K562 (cell line): ENCODE results near the gene GATA2. TPM values are rescaled to one million over a fixed set of nuclear protein-coding genes. Genes with fewer than 3 reads are reported as not detected.

Experiments used
- ATAC-seq: fragments of 200-7000 bp; cut with Tn5 transposase; 3 replicates; pipeline ENCODE4 v1.9.1; 2020; ENCODE audit warnings: moderate library complexity
- BruUV-seq: library from RNA; stranded (reverse); fragments of 400-500 nt; replicated peaks from 2 replicates; lab custom pipeline; 2021; lab: Mats Ljungman, UMichigan
- CTCF ChIA-PET: fragments of 300-600 bp; formaldehyde crosslinking; extraction: SDS; loops from one replicate; lab custom pipeline; 2021; ENCODE audit warnings: low intra/inter-chr PET ratio; lab: Yijun Ruan, JAX
- POLR2A ChIA-PET: fragments of 300-600, 350-650 bp; sonication (Branson Sonifier 250); formaldehyde crosslinking; extraction: SDS; loops from one replicate; lab custom pipeline; 2021; ENCODE audit warnings: antibody characterized with exemption, inconsistent platforms; lab: Yijun Ruan, JAX
- DNase-seq, 4 experiments: peaks; one replicate each; pipeline versions ENCODE4 v3.0.0 to v3.0.0-alpha.2; 2011 to 2018; ENCODE audit warnings: low spot score in 3 of 4, mixed read lengths in 3 of 4; ENCODE audit errors: extremely low read depth in 1 of 4
- FAIRE-seq: peaks from 2 replicates; lab custom pipeline; 2011; peaks lifted over from hg19 to GRCh38; lab: Jason Lieb, UNC
- H2AFZ ChIP-seq: 2 replicates; pipeline ENCODE4 v1.6.0; 2011; ENCODE audit warnings: low read depth, low read length, control low read depth, inconsistent platforms
- H3K27ac ChIP-seq: fragments of 200-600 bp; 3 replicates; pipeline ENCODE4 v1.8.0; 2011; ENCODE audit warnings: low read depth, mild to moderate bottlenecking, control low read depth, inconsistent platforms, low read length, moderate library complexity, mixed read lengths; ENCODE audit errors: extremely low read depth
- H3K27me3 ChIP-seq, 2 experiments: fragments of 300-600 bp in 1 of 2; 2 replicates in 1 of 2; 3 replicates in 1 of 2; pipeline versions ENCODE4 v1.6.0 to v1.8.0; 2011; ENCODE audit warnings: inconsistent platforms in 2 of 2, low read length in 2 of 2, mild to moderate bottlenecking in 1 of 2, mixed read lengths in 1 of 2, moderate library complexity in 1 of 2; ENCODE audit not compliant: control insufficient read depth in 2 of 2, insufficient read depth in 2 of 2
- H3K36me3 ChIP-seq: fragments of 300-600 bp; 3 replicates; pipeline ENCODE4 v1.8.0; 2011; ENCODE audit warnings: mild to moderate bottlenecking, low read length, inconsistent platforms; ENCODE audit not compliant: control insufficient read depth, insufficient read depth
- H3K4me1 ChIP-seq, 2 experiments: fragments of 200-600 bp in 1 of 2; replicated peaks in 1 of 2; 2 replicates in 1 of 2; 3 replicates in 1 of 2; pipeline versions ENCODE4 v1.5.1 to v1.8.0; 2011; ENCODE audit warnings: inconsistent platforms in 2 of 2, low read length in 2 of 2, mild to moderate bottlenecking in 1 of 2, mixed read lengths in 1 of 2, moderate library complexity in 1 of 2; ENCODE audit not compliant: control insufficient read depth in 2 of 2, insufficient read depth in 2 of 2
- H3K4me2 ChIP-seq: 2 replicates; pipeline ENCODE4 v1.6.1; 2011; ENCODE audit warnings: low read length, control low read depth, inconsistent platforms, mixed read lengths; ENCODE audit not compliant: insufficient read depth
- H3K4me3 ChIP-seq: fragments of 200-600 bp; sonication (generic), shearing (Covaris generic); 2 replicates; pipeline ENCODE4 v1.5.1; 2016; ENCODE audit warnings: control low read depth, inconsistent platforms
- H3K79me2 ChIP-seq: fragments of 200-600 bp; 3 replicates; pipeline ENCODE4 v1.8.0; 2011; ENCODE audit warnings: low read length, inconsistent platforms; ENCODE audit not compliant: control insufficient read depth, insufficient read depth
- H3K9ac ChIP-seq, 2 experiments: 2 replicates each; pipeline versions ENCODE4 v1.6.0 to v1.6.1; 2011; ENCODE audit warnings: low read depth in 2 of 2, low read length in 2 of 2, control low read depth in 1 of 2, inconsistent platforms in 1 of 2, mild to moderate bottlenecking in 1 of 2, mixed read lengths in 1 of 2; ENCODE audit not compliant: insufficient read depth in 1 of 2
- H3K9me1 ChIP-seq: one replicate; pipeline ENCODE4 v1.6.0; 2011; ENCODE audit warnings: inconsistent platforms, mild to moderate bottlenecking, low read length, moderate library complexity; ENCODE audit not compliant: control insufficient read depth, insufficient read depth
- H3K9me3 ChIP-seq: replicated peaks from 2 replicates; pipeline ENCODE4 v1.5.1; 2011; ENCODE audit warnings: low read depth, low read length, inconsistent platforms; ENCODE audit not compliant: control insufficient read depth, insufficient read depth
- H4K20me1 ChIP-seq: replicated peaks from 2 replicates; pipeline ENCODE4 v1.6.1; 2011; ENCODE audit warnings: low read length, inconsistent platforms, mixed read lengths; ENCODE audit not compliant: control insufficient read depth, insufficient read depth
- BRD9 ChIP-seq: fragments of 450-650 bp; IDR thresholded peaks from 2 replicates; pipeline ENCODE4 v1.6.1; 2018; ENCODE audit warnings: low read depth; ENCODE audit not compliant: partially characterized antibody
- CGGBP1 ChIP-seq: fragments of 250-450 bp; sonication (Bioruptor Pico); IDR thresholded peaks from 2 replicates; pipeline ENCODE4 v1.9.0; 2021; ENCODE audit warnings: mild to moderate bottlenecking
- EWSR1 ChIP-seq: fragments of 450-650 bp; IDR thresholded peaks from 2 replicates; pipeline ENCODE4 v1.6.1; 2018; ENCODE audit warnings: borderline replicate concordance, mild to moderate bottlenecking, low read depth, moderate library complexity; ENCODE audit not compliant: partially characterized antibody
- HMBOX1 ChIP-seq: sonication (generic); IDR thresholded peaks from 2 replicates; pipeline ENCODE4 v1.6.1; 2016
- NONO ChIP-seq, 2 experiments: fragments of 200-400 bp in 1 of 2; fragments of 450-650 bp in 1 of 2; formaldehyde crosslinking in 1 of 2; IDR thresholded peaks; 2 replicates each; pipeline ENCODE4 v1.6.1; 2017; ENCODE audit warnings: low read depth in 2 of 2, mild to moderate bottlenecking in 2 of 2, moderate library complexity in 2 of 2, low read length in 1 of 2
- OTX1 ChIP-seq: fragments of 450-650 bp; formaldehyde crosslinking; IDR thresholded peaks from 2 replicates; pipeline ENCODE4 v1.4.0; 2022; ENCODE audit warnings: mild to moderate bottlenecking
- PHF21A ChIP-seq: fragments of 450-650 bp; IDR thresholded peaks from 2 replicates; pipeline ENCODE4 v1.6.1; 2017; ENCODE audit warnings: low read depth, borderline replicate concordance
- SIN3A ChIP-seq, 2 experiments: fragments of 150-350 bp in 1 of 2; IDR thresholded peaks; 2 replicates each; pipeline ENCODE4 v1.6.1; 2011 to 2016; ENCODE audit warnings: borderline replicate concordance in 2 of 2, low read depth in 2 of 2, low read length in 2 of 2, mild to moderate bottlenecking in 2 of 2, moderate library complexity in 2 of 2; ENCODE audit not compliant: control insufficient read depth in 1 of 2
- TEAD4 ChIP-seq, 2 experiments: sonication (generic) in 1 of 2; formaldehyde crosslinking in 1 of 2; IDR thresholded peaks; 2 replicates each; pipeline versions ENCODE4 v1.6.1 to v1.8.0; 2012 to 2022; ENCODE audit warnings: borderline replicate concordance in 1 of 2, inconsistent platforms in 1 of 2, low read length in 1 of 2, mild to moderate bottlenecking in 1 of 2, missing genetic modification reagents in 1 of 2
- TSHZ1 ChIP-seq: fragments of 250-450 bp; sonication (Bioruptor Pico); IDR thresholded peaks from 2 replicates; pipeline ENCODE4 v1.4.0; 2020; ENCODE audit warnings: mild to moderate bottlenecking, moderate library complexity
- ZC3H11A ChIP-seq: IDR thresholded peaks from 2 replicates; pipeline ENCODE4 v1.6.1; 2012; ENCODE audit warnings: low read depth, low read length, improper control_type of control experiment
- ZNF449 ChIP-seq: fragments of 250-450 bp; sonication (Bioruptor Pico); IDR thresholded peaks from 2 replicates; pipeline ENCODE4 v1.8.0; 2022; ENCODE audit warnings: moderate library complexity, mild to moderate bottlenecking, inconsistent platforms
- ZNF780A ChIP-seq: fragments of 250-450 bp; sonication (Bioruptor Pico); IDR thresholded peaks from 2 replicates; pipeline ENCODE4 v1.5.0; 2021; ENCODE audit warnings: mild to moderate bottlenecking
- WGBS: fragments of 100-300 bp; shearing (Covaris generic); methylation state at CpG from one replicate; pipeline ENCODE4 v1.1.6; 2016; ENCODE audit warnings: low coverage, mixed read lengths; ENCODE audit not compliant: insufficient coverage; ENCODE audit errors: missing lambda C conversion rate; 5-methylcytosine and 5-hydroxymethylcytosine counted together
- in situ Hi-C: fragments of 300-500 bp; cut with MboI; formaldehyde crosslinking; loops from 4 replicates; pipeline ENCODE4 v1.15.0; 2018; ENCODE audit warnings: inconsistent platforms, mixed read lengths
- intact Hi-C: fragments of 100-400 bp; cut with micrococcal nuclease; formaldehyde crosslinking; loops from 2 replicates; pipeline ENCODE4 v1.14.2; 2022
- polyA plus RNA-seq, 8 experiments: library from polyadenylated mRNA; depleted of rRNA in 4 of 8; stranded (reverse) in 5 of 8; unstranded in 3 of 8; fragments of >200 nt; fragmentation: Nextera tagmentation in 2 of 8; fragmentation: Illumina TruSeq in 1 of 8; extraction: Ambion mirVana in 2 of 8; extraction: Trizol in 1 of 8; gene quantifications; 2 replicates each; pipeline versions ENCODE4 v1.2.1 to v1.2.3, GENCODE V29; 2011 to 2014; ENCODE audit warnings: inconsistent platforms in 1 of 8, missing spikeins in 1 of 8
- total RNA-seq, 7 experiments: library from RNA; depleted of rRNA in 6 of 7; stranded (reverse); fragments of >200 nt in 6 of 7; fragmentation: Illumina TruSeq in 2 of 7; extraction: Trizol in 2 of 7; gene quantifications; 2 replicates each; pipeline versions ENCODE4 v1.2.1 to v1.2.3, GENCODE V29; 2011 to 2021; ENCODE audit warnings: low replicate concordance in 1 of 7

GATA2 gene
- total and polyA plus RNA-seq, 9 of the 15 experiments (the other 6 are each of a cell fraction or from before 2014, with no cell fraction given), result 8.5 to 218 (median 50.8) TPM

GRCh38 chr3:128480278-128480677 lies 12.7 kb downstream of the GATA2 start (continued):
- no peak for TF ChIP-seq TSHZ1 (CRISPR knock-in tag)
- no peak for TF ChIP-seq ZC3H11A
- TF ChIP-seq CGGBP1 (CRISPR knock-in tag), result no peak

GRCh38 chr3:128479558-128480086 lies 13.4 kb downstream of the GATA2 start:
- FAIRE-seq, result no peak
- TF ChIP-seq OTX1 (CRISPR knock-in tag), result peak; percentile 5; the same call in 1 of the 2 replicates
- TF ChIP-seq BRD9, result no peak
- TF ChIP-seq SIN3A (IDR thresholded peaks at IDR 0.05; ENCODE audit: borderline replicate concordance in 2 of 2, control insufficient read depth in 1 of 2, low read depth in 2 of 2, low read length in 2 of 2), result 0 out of 4 replicates have a peak, but pooled peaks of 1 of the 2 experiments have one; percentile 44
- TF ChIP-seq ZNF780A, result no peak
- no peak for TF ChIP-seq ZNF449
- no peak for TF ChIP-seq EWSR1
- no peak for TF ChIP-seq PHF21A
- TF ChIP-seq NONO (IDR thresholded peaks at IDR 0.05; ENCODE audit: low read depth in 2 of 2, low read length in 1 of 2), result no peak
- 0 out of 2 replicates have a peak, but pooled peaks have one; percentile 32 for TF ChIP-seq TEAD4 (IDR thresholded peaks at IDR 0.05; ENCODE audit: low read length)
- no peak for TF ChIP-seq TEAD4 (CRISPR knock-in tag; IDR thresholded peaks at IDR 0.05; ENCODE audit: borderline replicate concordance)
- no peak for TF ChIP-seq HMBOX1

More at GRCh38 chr3:128479558-128480086, 13.4 kb downstream of the GATA2 start:
- Histone ChIP-seq H3K36me3 (peaks cover 62% of the 10 kb centered on the region), H3K4me2 (no peak overlapping the region), H3K4me1 (peaks cover 17 to 38% of the 10 kb centered on the region in 2 experiments; a peak in 3 of 5 replicates), H3K9me1 (no peaks in the 10 kb centered on the region), H3K27ac (peak overlapping the region; percentile 37; the same call in 1 of the 3 replicates), H3K4me3 (no peak overlapping the region), H3K9me3 (no peaks in the 10 kb centered on the region), H3K27me3 (no peaks in the 10 kb centered on the region), H3K79me2 (peaks cover 46% of the 10 kb centered on the region), H4K20me1 (peaks cover 16% of the 10 kb centered on the region), H3K9ac (peak overlapping the region in 1 of 2 experiments; percentile 72; a peak in 2 of 4 replicates), H2AFZ (no peak overlapping the region)
- CTCF ChIA-PET, result no interaction called here
- 50% methylated on average over 10 of the region's 10 CpGs for WGBS
- TSS peak; percentile 28 for BruUV-seq
- in situ Hi-C loops (no loop called here), intact Hi-C loops (no loop called here)
- DNase-seq (peak in 1 of 4 experiments; percentile 23), ATAC-seq (peak; percentile 11)
- POLR2A ChIA-PET, result interaction anchor here (0.6 to 2.6 kb wide), 4 partner anchors 10 to 76 kb away, joined by 3 to 20 read pairs (median 4); no protein-coding TSS in a partner anchor
